ENCODE results near the gene NEDD1.

Gene NEDD1

GRCh38 chr12:96876966-96877365 lies 30.1 kb upstream of the NEDD1 start:
- Histone ChIP-seq H3K9me3 (ENCODE audit: control insufficient read depth, low read length) (no peaks in the 10 kb centered on the region), H3K4me1 (ENCODE audit: control insufficient read depth, insufficient read depth, low read length) (no peaks in the 10 kb centered on the region), H3K27ac (ENCODE audit: insufficient read depth, low read depth, low read length, poor library complexity, severe bottlenecking) (no peak overlapping the region), H3K27me3 (ENCODE audit: control insufficient read depth, insufficient read depth, low read length, poor library complexity, severe bottlenecking) (no peaks in the 10 kb centered on the region), H3K36me3 (ENCODE audit: control insufficient read depth, insufficient read depth, low read length) (no peaks in the 10 kb centered on the region), H3K4me3 (ENCODE audit: insufficient read depth, low read depth, low read length) (no peak overlapping the region)
- 89 to 96% methylated on average over 3 of the region's 3 CpGs for WGBS, 2 experiments

GRCh38 chr12:96878704-96879103 lies 28.4 kb upstream of the NEDD1 start:
- H3K4me1 ChIP-seq (ENCODE audit: control insufficient read depth, insufficient read depth, low read length), result no peaks in the 10 kb centered on the region
- 88 to 93% methylated on average over 1 of the region's 1 CpG for WGBS, 2 experiments

GRCh38 chr12:96879301-96879700 lies 27.8 kb upstream of the NEDD1 start:
- Histone ChIP-seq H3K4me3 (ENCODE audit: insufficient read depth, low read depth, low read length) (no peak overlapping the region), H3K27me3 (ENCODE audit: control insufficient read depth, insufficient read depth, low read length, poor library complexity, severe bottlenecking) (no peaks in the 10 kb centered on the region), H3K4me1 (ENCODE audit: control insufficient read depth, insufficient read depth, low read length) (no peaks in the 10 kb centered on the region), H3K9me3 (ENCODE audit: control insufficient read depth, low read length) (no peaks in the 10 kb centered on the region), H3K36me3 (ENCODE audit: control insufficient read depth, insufficient read depth, low read length) (no peaks in the 10 kb centered on the region), H3K27ac (ENCODE audit: insufficient read depth, low read depth, low read length, poor library complexity, severe bottlenecking) (no peak overlapping the region)
- 93 to 95% methylated on average over 4 of the region's 4 CpGs for WGBS, 2 experiments

More at GRCh38 chr12:96878704-96879103, 28.4 kb upstream of the NEDD1 start:
- no peaks in the 10 kb centered on the region for H3K9me3 ChIP-seq (ENCODE audit: control insufficient read depth, low read length)
- H3K27ac ChIP-seq (ENCODE audit: insufficient read depth, low read depth, low read length, poor library complexity, severe bottlenecking), result no peak overlapping the region
- H3K36me3 ChIP-seq (ENCODE audit: control insufficient read depth, insufficient read depth, low read length), result no peaks in the 10 kb centered on the region
- no peak overlapping the region for H3K4me3 ChIP-seq (ENCODE audit: insufficient read depth, low read depth, low read length)
- no peaks in the 10 kb centered on the region for H3K27me3 ChIP-seq (ENCODE audit: control insufficient read depth, insufficient read depth, low read length, poor library complexity, severe bottlenecking)

- no peak overlapping the region for H3K27ac ChIP-seq (ENCODE audit: insufficient read depth, low read depth, low read length, poor library complexity, severe bottlenecking)
- no peaks in the 10 kb centered on the region for H3K9me3 ChIP-seq (ENCODE audit: control insufficient read depth, low read length)
- WGBS, 2 experiments, result 92 to 94% methylated on average over 2 to 3 of the region's 3 CpGs
- H3K27me3 ChIP-seq (ENCODE audit: control insufficient read depth, insufficient read depth, low read length, poor library complexity, severe bottlenecking), result no peaks in the 10 kb centered on the region
- no peaks in the 10 kb centered on the region for H3K4me1 ChIP-seq (ENCODE audit: control insufficient read depth, insufficient read depth, low read length)
- H3K36me3 ChIP-seq (ENCODE audit: control insufficient read depth, insufficient read depth, low read length), result no peaks in the 10 kb centered on the region
- H3K4me3 ChIP-seq (ENCODE audit: insufficient read depth, low read depth, low read length), result no peak overlapping the region
Observed at GRCh38 chr12:96880220-96880619, 26.8 kb upstream of the NEDD1 start.

GRCh38 chr12:96881608-96882007 lies 25.4 kb upstream of the NEDD1 start:
- H3K4me1 ChIP-seq (ENCODE audit: control insufficient read depth, insufficient read depth, low read length), result no peaks in the 10 kb centered on the region
- H3K4me3 ChIP-seq (ENCODE audit: insufficient read depth, low read depth, low read length), result no peak overlapping the region
- H3K27me3 ChIP-seq (ENCODE audit: control insufficient read depth, insufficient read depth, low read length, poor library complexity, severe bottlenecking), result no peaks in the 10 kb centered on the region
- H3K36me3 ChIP-seq (ENCODE audit: control insufficient read depth, insufficient read depth, low read length), result no peaks in the 10 kb centered on the region
- H3K27ac ChIP-seq (ENCODE audit: insufficient read depth, low read depth, low read length, poor library complexity, severe bottlenecking), result no peak overlapping the region
- no peaks in the 10 kb centered on the region for H3K9me3 ChIP-seq (ENCODE audit: control insufficient read depth, low read length)

GRCh38 chr12:96882862-96883261 lies 24.2 kb upstream of the NEDD1 start:
- 74 to 83% methylated on average over 1 to 2 of the region's 2 CpGs for WGBS, 2 experiments
- no peaks in the 10 kb centered on the region for H3K9me3 ChIP-seq (ENCODE audit: control insufficient read depth, low read length)
- no peak overlapping the region for H3K27ac ChIP-seq (ENCODE audit: insufficient read depth, low read depth, low read length, poor library complexity, severe bottlenecking)
- H3K4me3 ChIP-seq (ENCODE audit: insufficient read depth, low read depth, low read length), result no peak overlapping the region
- H3K36me3 ChIP-seq (ENCODE audit: control insufficient read depth, insufficient read depth, low read length), result no peaks in the 10 kb centered on the region
- no peaks in the 10 kb centered on the region for H3K27me3 ChIP-seq (ENCODE audit: control insufficient read depth, insufficient read depth, low read length, poor library complexity, severe bottlenecking)
- no peaks in the 10 kb centered on the region for H3K4me1 ChIP-seq (ENCODE audit: control insufficient read depth, insufficient read depth, low read length)

- H3K4me3 ChIP-seq (ENCODE audit: insufficient read depth, low read depth, low read length), result no peak overlapping the region
- 100% methylated on average over 3 to 4 of the region's 4 CpGs for WGBS, 2 experiments
- no peaks in the 10 kb centered on the region for H3K27me3 ChIP-seq (ENCODE audit: control insufficient read depth, insufficient read depth, low read length, poor library complexity, severe bottlenecking)
- no peaks in the 10 kb centered on the region for H3K9me3 ChIP-seq (ENCODE audit: control insufficient read depth, low read length)
- no peaks in the 10 kb centered on the region for H3K36me3 ChIP-seq (ENCODE audit: control insufficient read depth, insufficient read depth, low read length)
- H3K27ac ChIP-seq (ENCODE audit: insufficient read depth, low read depth, low read length, poor library complexity, severe bottlenecking), result no peak overlapping the region
- no peaks in the 10 kb centered on the region for H3K4me1 ChIP-seq (ENCODE audit: control insufficient read depth, insufficient read depth, low read length)
Observed at GRCh38 chr12:96883571-96883970, 23.5 kb upstream of the NEDD1 start.

- Histone ChIP-seq H3K27me3 (ENCODE audit: control insufficient read depth, insufficient read depth, low read length, poor library complexity, severe bottlenecking) (no peaks in the 10 kb centered on the region), H3K4me3 (ENCODE audit: insufficient read depth, low read depth, low read length) (no peak overlapping the region), H3K9me3 (ENCODE audit: control insufficient read depth, low read length) (no peaks in the 10 kb centered on the region), H3K36me3 (ENCODE audit: control insufficient read depth, insufficient read depth, low read length) (no peaks in the 10 kb centered on the region), H3K4me1 (ENCODE audit: control insufficient read depth, insufficient read depth, low read length) (no peaks in the 10 kb centered on the region), H3K27ac (ENCODE audit: insufficient read depth, low read depth, low read length, poor library complexity, severe bottlenecking) (no peak overlapping the region)
- WGBS, 2 experiments, result 93 to 94% methylated on average over 4 of the region's 4 CpGs
Observed at GRCh38 chr12:96886998-96887677, 19.9 kb upstream of the NEDD1 start.

- H3K4me3 ChIP-seq (ENCODE audit: insufficient read depth, low read depth, low read length), result no peak overlapping the region
- no peaks in the 10 kb centered on the region for H3K27me3 ChIP-seq (ENCODE audit: control insufficient read depth, insufficient read depth, low read length, poor library complexity, severe bottlenecking)
- H3K27ac ChIP-seq (ENCODE audit: insufficient read depth, low read depth, low read length, poor library complexity, severe bottlenecking), result no peak overlapping the region
- H3K9me3 ChIP-seq (ENCODE audit: control insufficient read depth, low read length), result no peaks in the 10 kb centered on the region
- no peaks in the 10 kb centered on the region for H3K36me3 ChIP-seq (ENCODE audit: control insufficient read depth, insufficient read depth, low read length)
- no peaks in the 10 kb centered on the region for H3K4me1 ChIP-seq (ENCODE audit: control insufficient read depth, insufficient read depth, low read length)
- 64 to 74% methylated on average over 4 to 5 of the region's 5 CpGs for WGBS, 2 experiments
Observed at GRCh38 chr12:96889273-96889933, 17.7 kb upstream of the NEDD1 start.

- no peaks in the 10 kb centered on the region for H3K9me3 ChIP-seq (ENCODE audit: control insufficient read depth, low read length)
- H3K36me3 ChIP-seq (ENCODE audit: control insufficient read depth, insufficient read depth, low read length), result no peaks in the 10 kb centered on the region
- WGBS, 2 experiments, result 100% methylated on average over 2 of the region's 2 CpGs
- H3K27ac ChIP-seq (ENCODE audit: insufficient read depth, low read depth, low read length, poor library complexity, severe bottlenecking), result no peak overlapping the region
- H3K4me3 ChIP-seq (ENCODE audit: insufficient read depth, low read depth, low read length), result no peak overlapping the region
- H3K4me1 ChIP-seq (ENCODE audit: control insufficient read depth, insufficient read depth, low read length), result no peaks in the 10 kb centered on the region
- H3K27me3 ChIP-seq (ENCODE audit: control insufficient read depth, insufficient read depth, low read length, poor library complexity, severe bottlenecking), result no peaks in the 10 kb centered on the region
Observed at GRCh38 chr12:96890331-96890730, 16.7 kb upstream of the NEDD1 start.

Measured in ectodermal cell (in vitro differentiated cells).